Endothelial cell (in vitro differentiated cells): ENCODE measurements around the gene PPFIA4. TPM values are rescaled to one million over a fixed set of nuclear protein-coding genes. Genes with fewer than 3 reads are reported as not detected.

ENCODE experiments used
- DNase-seq: peaks from one replicate; pipeline ENCODE4 v3.0.0; 2021; ENCODE audit warnings: low spot score
- H3K27ac Mint-ChIP-seq: one replicate; pipeline ENCODE4 v1.8.0; 2021; ENCODE audit warnings: mixed read lengths, inconsistent platforms; ENCODE audit not compliant: unreplicated experiment
- H3K27me3 Mint-ChIP-seq: one replicate; pipeline ENCODE4 v1.8.0; 2021; ENCODE audit warnings: mild to moderate bottlenecking, moderate library complexity, mixed read lengths, inconsistent platforms; ENCODE audit not compliant: unreplicated experiment
- H3K36me3 Mint-ChIP-seq: one replicate; pipeline ENCODE4 v1.8.0; 2021; ENCODE audit warnings: mild to moderate bottlenecking, low read depth, mixed read lengths, inconsistent platforms; ENCODE audit not compliant: unreplicated experiment
- H3K4me1 Mint-ChIP-seq: one replicate; pipeline ENCODE4 v1.8.0; 2021; ENCODE audit warnings: mild to moderate bottlenecking, mixed read lengths, inconsistent platforms; ENCODE audit not compliant: unreplicated experiment
- H3K4me3 Mint-ChIP-seq: one replicate; pipeline ENCODE4 v1.8.0; 2021; ENCODE audit warnings: mild to moderate bottlenecking, mixed read lengths, inconsistent platforms; ENCODE audit not compliant: unreplicated experiment
- H3K9me3 Mint-ChIP-seq: one replicate; pipeline ENCODE4 v1.8.0; 2021; ENCODE audit warnings: mixed read lengths, inconsistent platforms; ENCODE audit not compliant: unreplicated experiment
- CTCF ChIP-seq: fragments of 200-600 bp; sonication (generic); IDR thresholded peaks from one replicate; pipeline ENCODE4 v1.5.0; 2021; ENCODE audit warnings: antibody characterized with exemption; ENCODE audit not compliant: unreplicated experiment
- total RNA-seq: library from RNA; stranded (reverse); fragmentation: NEBNext Ultra II Directional; extraction: Animal tissue kit (Norgen Biotek cat#: 25700); gene quantifications from one replicate; pipeline ENCODE4 v1.2.1, GENCODE V29; 2021; ENCODE audit not compliant: unreplicated experiment

The PPFIA4 gene
- total RNA-seq, 1 donor from 2014 or later: 4.0 TPM

- peaks cover 4% of the 10 kb centered on the region for H3K36me3 Mint-ChIP-seq
- no peaks in the 10 kb centered on the region for H3K9me3 Mint-ChIP-seq
- H3K4me3 Mint-ChIP-seq: no peak overlapping the region
- H3K4me1 Mint-ChIP-seq: no peaks in the 10 kb centered on the region
- peaks cover 8% of the 10 kb centered on the region for H3K27me3 Mint-ChIP-seq
- H3K27ac Mint-ChIP-seq: no peak overlapping the region
- TF ChIP-seq CTCF: no peak
- DNase-seq: no peak
Measured at GRCh38 chr1:203051841-203052324, 25.6 kb downstream of the PPFIA4 start.

GRCh38 chr1:203052601-203053000 is 26.3 kb downstream of the PPFIA4 start:
- H3K27me3 Mint-ChIP-seq: peaks cover 7% of the 10 kb centered on the region
- no peak overlapping the region for H3K27ac Mint-ChIP-seq
- no peak for TF ChIP-seq CTCF
- H3K9me3 Mint-ChIP-seq: no peaks in the 10 kb centered on the region
- peaks cover 2% of the 10 kb centered on the region for H3K4me1 Mint-ChIP-seq
- DNase-seq: no peak
- H3K36me3 Mint-ChIP-seq: peaks cover 4% of the 10 kb centered on the region
- no peak overlapping the region for H3K4me3 Mint-ChIP-seq

GRCh38 chr1:203054184-203054583 is 27.9 kb downstream of the PPFIA4 start:
- DNase-seq: no peak
- Mint-ChIP-seq H3K4me3 (no peak overlapping the region), H3K4me1 (peaks cover 6% of the 10 kb centered on the region), H3K27ac (no peak overlapping the region), H3K9me3 (no peaks in the 10 kb centered on the region), H3K36me3 (peaks cover 4% of the 10 kb centered on the region), H3K27me3 (peaks cover 3% of the 10 kb centered on the region)
- no peak for TF ChIP-seq CTCF

GRCh38 chr1:203054642-203055041 is 28.4 kb downstream of the PPFIA4 start:
- Mint-ChIP-seq H3K9me3 (no peaks in the 10 kb centered on the region), H3K36me3 (peaks cover 4% of the 10 kb centered on the region), H3K4me3 (no peak overlapping the region), H3K27me3 (peaks cover 3% of the 10 kb centered on the region), H3K4me1 (peaks cover 9% of the 10 kb centered on the region), H3K27ac (no peak overlapping the region)
- no peak for TF ChIP-seq CTCF
- DNase-seq: no peak

- no peak overlapping the region for H3K4me3 Mint-ChIP-seq
- DNase-seq: no peak
- peaks cover 9% of the 10 kb centered on the region for H3K4me1 Mint-ChIP-seq
- no peaks in the 10 kb centered on the region for H3K9me3 Mint-ChIP-seq
- H3K27me3 Mint-ChIP-seq: peaks cover 3% of the 10 kb centered on the region
- H3K27ac Mint-ChIP-seq: no peak overlapping the region
- H3K36me3 Mint-ChIP-seq: peaks cover 4% of the 10 kb centered on the region
- TF ChIP-seq CTCF: no peak
Measured at GRCh38 chr1:203055161-203055799, 29.0 kb downstream of the PPFIA4 start.
